H1 (cell line): Measurements from ENCODE around the gene NTN1. TPM values are rescaled to one million over a fixed set of nuclear protein-coding genes. Genes with fewer than 3 reads are reported as not detected.

Experiments
- CTCF ChIA-PET: fragments of 300-600 bp; sonication (Branson Sonifier 250); formaldehyde crosslinking; loops from one replicate; lab custom pipeline; 2021; ENCODE audit not compliant: partially characterized antibody; lab: Charles Lee
- POLR2A ChIA-PET: fragments of 300-600 bp; sonication (Branson Sonifier 250); formaldehyde crosslinking; loops from one replicate; lab custom pipeline; 2021; ENCODE audit warnings: inconsistent platforms; ENCODE audit not compliant: partially characterized antibody; lab: Charles Lee
- DNase-seq, 2 experiments: peaks; one replicate each; pipeline versions ENCODE4 v3.0.0 to v3.0.0-alpha.2; 2010 to 2022; ENCODE audit warnings: low spot score in 2 of 2, low read depth in 1 of 2, mixed read lengths in 1 of 2
- FAIRE-seq: peaks from 2 replicates; lab custom pipeline; 2011; peaks lifted over from hg19 to GRCh38; lab: Jason Lieb, UNC
- H2AFZ ChIP-seq: 2 replicates; pipeline ENCODE4 v1.8.1; 2012; ENCODE audit warnings: low read length, inconsistent platforms
- H2AK5ac ChIP-seq: 2 replicates; pipeline ENCODE4 v1.6.1; 2013; ENCODE audit warnings: low read depth, low read length
- H2BK120ac ChIP-seq: replicated peaks from 2 replicates; pipeline ENCODE3; 2013; ENCODE audit warnings: low read depth, low read length, inconsistent platforms
- H2BK12ac ChIP-seq: 2 replicates; pipeline ENCODE4 v1.6.1; 2013; ENCODE audit warnings: low read depth, low read length
- H2BK15ac ChIP-seq: 2 replicates; pipeline ENCODE4 v1.6.1; 2013; ENCODE audit warnings: low read length
- H2BK20ac ChIP-seq: 2 replicates; pipeline ENCODE4 v1.6.1; 2013; ENCODE audit warnings: low read length
- H2BK5ac ChIP-seq: 2 replicates; pipeline ENCODE4 v1.6.1; 2013; ENCODE audit warnings: low read depth, low read length
- H3K14ac ChIP-seq: 2 replicates; pipeline ENCODE4 v1.6.1; 2013; ENCODE audit warnings: inconsistent platforms; ENCODE audit not compliant: insufficient read length
- H3K18ac ChIP-seq: 2 replicates; pipeline ENCODE4 v1.6.1; 2013; ENCODE audit warnings: low read length; ENCODE audit errors: extremely low read depth
- H3K23ac ChIP-seq: 2 replicates; pipeline ENCODE4 v1.6.1; 2013; ENCODE audit warnings: inconsistent platforms; ENCODE audit not compliant: insufficient read length
- H3K23me2 ChIP-seq: 2 replicates; pipeline ENCODE4 v1.6.1; 2013; ENCODE audit warnings: low read depth, low read length
- H3K27ac ChIP-seq: 2 replicates; pipeline ENCODE4 v1.6.1; 2011; ENCODE audit warnings: low read depth, low read length, inconsistent platforms
- H3K27me3 ChIP-seq, 4 experiments: replicated peaks in 1 of 4; 1 replicate in 1 of 4; 2 replicates in 3 of 4; pipeline versions ENCODE4 v1.6.1 to v1.8.1; 2011 to 2013; ENCODE audit warnings: low read length in 3 of 4, mild to moderate bottlenecking in 3 of 4, inconsistent platforms in 2 of 4, mixed read lengths in 2 of 4, moderate library complexity in 1 of 4; ENCODE audit not compliant: control insufficient read depth in 3 of 4, insufficient read depth in 3 of 4; ENCODE audit errors: extremely low read depth in 1 of 4
- H3K36me3 ChIP-seq, 4 experiments: 2 replicates each; pipeline versions ENCODE4 v1.6.1 to v1.8.1; 2011 to 2013; ENCODE audit warnings: mild to moderate bottlenecking in 4 of 4, low read length in 3 of 4, moderate library complexity in 2 of 4, control low read depth in 1 of 4, inconsistent platforms in 1 of 4; ENCODE audit not compliant: insufficient read depth in 4 of 4, control insufficient read depth in 2 of 4
- H3K4ac ChIP-seq: replicated peaks from 2 replicates; pipeline ENCODE3; 2013; ENCODE audit warnings: low read length, low read depth, mixed read lengths, inconsistent platforms; ENCODE audit not compliant: insufficient read length
- H3K4me1 ChIP-seq, 4 experiments: replicated peaks in 1 of 4; 1 replicate in 1 of 4; 2 replicates in 3 of 4; pipeline versions ENCODE4 v1.6.1 to v1.8.1; 2011 to 2013; ENCODE audit warnings: low read length in 3 of 4, inconsistent platforms in 2 of 4, mixed read lengths in 1 of 4; ENCODE audit not compliant: insufficient read depth in 4 of 4, control insufficient read depth in 3 of 4
- H3K4me2 ChIP-seq, 2 experiments: 2 replicates each; pipeline versions ENCODE4 v1.6.1 to v1.8.1; 2011 to 2013; ENCODE audit warnings: low read depth in 2 of 2, low read length in 2 of 2, control low read depth in 1 of 2, inconsistent platforms in 1 of 2, mild to moderate bottlenecking in 1 of 2; ENCODE audit not compliant: insufficient read depth in 1 of 2
- H3K4me3 ChIP-seq, 4 experiments: fragments of 200-600, 300-600 bp in 1 of 4; sonication (generic), shearing (Covaris generic), sonication (Bioruptor Twin) in 1 of 4; 2 replicates each; pipeline versions ENCODE4 v1.5.1 to v1.8.1; 2011 to 2016; ENCODE audit warnings: low read length in 4 of 4, low read depth in 3 of 4, control low read depth in 2 of 4, inconsistent platforms in 2 of 4, mild to moderate bottlenecking in 2 of 4, mixed read lengths in 1 of 4, moderate library complexity in 1 of 4; ENCODE audit not compliant: insufficient read depth in 2 of 4; ENCODE audit errors: extremely low read depth in 1 of 4
- H3K56ac ChIP-seq: replicated peaks from 2 replicates; pipeline ENCODE3; 2013; ENCODE audit warnings: low read depth, mild to moderate bottlenecking, mixed read lengths, low read length, inconsistent platforms; ENCODE audit not compliant: insufficient read length
- H3K79me1 ChIP-seq: 2 replicates; pipeline ENCODE4 v1.6.1; 2013; ENCODE audit warnings: low read depth, low read length, control low read depth
- H3K79me2 ChIP-seq, 2 experiments: 2 replicates each; pipeline versions ENCODE4 v1.6.1 to v1.8.1; 2012 to 2013; ENCODE audit warnings: low read length in 2 of 2, mild to moderate bottlenecking in 2 of 2, inconsistent platforms in 1 of 2; ENCODE audit not compliant: insufficient read depth in 2 of 2, control insufficient read depth in 1 of 2
- H3K9ac ChIP-seq, 4 experiments: replicated peaks in 1 of 4; 1 replicate in 1 of 4; 2 replicates in 3 of 4; pipeline versions ENCODE4 v1.6.1 to v1.8.1; 2011 to 2013; ENCODE audit warnings: low read depth in 3 of 4, low read length in 3 of 4, control low read depth in 2 of 4, mild to moderate bottlenecking in 2 of 4, moderate library complexity in 2 of 4, inconsistent platforms in 1 of 4; ENCODE audit errors: extremely low read depth in 1 of 4
- H3K9me3 ChIP-seq, 2 experiments: 2 replicates each; pipeline versions ENCODE4 v1.6.1 to v1.8.1; 2012 to 2013; ENCODE audit warnings: mild to moderate bottlenecking in 2 of 2, moderate library complexity in 2 of 2, control low read depth in 1 of 2, inconsistent platforms in 1 of 2, low read depth in 1 of 2, low read length in 1 of 2, mixed read lengths in 1 of 2; ENCODE audit not compliant: insufficient read depth in 2 of 2
- H4K20me1 ChIP-seq, 2 experiments: replicated peaks in 1 of 2; 2 replicates each; pipeline versions ENCODE3 to v1.8.1; 2011 to 2013; ENCODE audit warnings: inconsistent platforms in 2 of 2, low read length in 2 of 2, mild to moderate bottlenecking in 1 of 2; ENCODE audit not compliant: insufficient read depth in 2 of 2, control insufficient read depth in 1 of 2
- H4K5ac ChIP-seq: 2 replicates; pipeline ENCODE4 v1.6.1; 2013; ENCODE audit warnings: low read length, low read depth, mixed read lengths, inconsistent platforms; ENCODE audit not compliant: insufficient read length
- H4K8ac ChIP-seq: 2 replicates; pipeline ENCODE4 v1.8.0; 2013; ENCODE audit warnings: mild to moderate bottlenecking, moderate library complexity, low read length, inconsistent platforms; ENCODE audit not compliant: insufficient read depth; ENCODE audit errors: extremely low read depth
- H4K91ac ChIP-seq: replicated peaks from 2 replicates; pipeline ENCODE3; 2013; ENCODE audit warnings: low read length, mixed read lengths, inconsistent platforms; ENCODE audit not compliant: insufficient read length
- SIRT6 ChIP-seq: IDR thresholded peaks from one replicate; pipeline ENCODE4 v1.7.1; 2012; ENCODE audit warnings: low read length, inconsistent platforms
- WGBS, 2 experiments: shearing (Covaris generic) in 1 of 2; methylation state at CpG; one replicate each; pipeline versions ENCODE4 v1.1.6 to v1.1.7; 2013 to 2015; ENCODE audit warnings: low lambda C conversion rate in 2 of 2, mixed read lengths in 2 of 2, inconsistent platforms in 1 of 2, low coverage in 1 of 2, missing lambda C conversion rate in 1 of 2; ENCODE audit not compliant: insufficient replicate concordance in 2 of 2, insufficient coverage in 1 of 2, insufficient read length in 1 of 2; ENCODE audit errors: extremely low coverage in 1 of 2, missing lambda C conversion rate in 1 of 2; 5-methylcytosine and 5-hydroxymethylcytosine counted together
- polyA plus RNA-seq, 7 experiments: library from polyadenylated mRNA; depleted of rRNA in 3 of 7; stranded (reverse) in 5 of 7; unstranded in 2 of 7; fragments of >200 nt in 5 of 7; fragments of 200-250 nt in 2 of 7; gene quantifications; 1 replicate in 5 of 7; 2 replicates in 1 of 7; 4 replicates in 1 of 7; pipeline versions ENCODE4 v1.2.1 to v1.2.3, GENCODE V29; 2011 to 2013; ENCODE audit warnings: missing spikeins in 2 of 7, mixed read lengths in 2 of 7
- total RNA-seq: library from RNA; stranded (reverse); fragmentation: NEBNext Ultra II Directional; extraction: Animal tissue kit (Norgen Biotek cat#: 25700); gene quantifications from 2 replicates; pipeline ENCODE4 v1.2.1, GENCODE V29; 2021

The NTN1 gene
- total and polyA plus RNA-seq, 2 of the 8 experiments (the other 6 are each of a cell fraction or from before 2014, with no cell fraction given) = 2.0 to 2.3 TPM

- DNase-seq = no peak
- H3K79me1 ChIP-seq = no peaks in the 10 kb centered on the region
- no peak overlapping the region for H2BK5ac ChIP-seq
- H4K8ac ChIP-seq = no peak overlapping the region
- no peak overlapping the region for H3K27ac ChIP-seq
- H2AFZ ChIP-seq = no peak overlapping the region
- H3K23ac ChIP-seq = no peak overlapping the region
- H3K9me3 ChIP-seq = peaks cover 0 to 4% of the 10 kb centered on the region in 2 experiments; a peak in 1 of 4 replicates
- POLR2A ChIA-PET = interaction anchor here (1.4 kb wide), 1 partner anchor 20 kb away, joined by 4 read pairs; the partner anchor contains the start of gene NTN1
- peaks cover 2 to 6% of the 10 kb centered on the region in 2 experiments for H4K20me1 ChIP-seq
- H3K14ac ChIP-seq = no peak overlapping the region
- no peak overlapping the region for H2BK20ac ChIP-seq
- H4K5ac ChIP-seq = no peak overlapping the region
- H2BK12ac ChIP-seq = no peak overlapping the region
- H3K56ac ChIP-seq = no peak overlapping the region
- no peak overlapping the region for H3K9ac ChIP-seq
- peaks cover 8% of the 10 kb centered on the region; the same call in 1 of the 2 replicates for H3K23me2 ChIP-seq
- CTCF ChIA-PET = interaction anchor here (0.7 to 4.5 kb wide), 17 partner anchors 10 to 659 kb away, joined by 3 to 38 read pairs (median 4); partner anchors contain the start of gene NTN1
- no peak overlapping the region for H4K91ac ChIP-seq
- peaks cover 54 to 62% (median 55%) of the 10 kb centered on the region in 4 experiments for H3K27me3 ChIP-seq
- no peak overlapping the region for H2BK120ac ChIP-seq
- no peaks in the 10 kb centered on the region for H3K79me2 ChIP-seq
- H3K4me1 ChIP-seq = peaks cover 6 to 17% (median 10%) of the 10 kb centered on the region in 4 experiments
- peak overlapping the region; percentile 80 to 82 for H3K4me2 ChIP-seq
- no peak for FAIRE-seq
- 15% methylated on average over 15 of the region's 15 CpGs; no CpG with 5 or more reads in 1 of the 2 experiments for WGBS, 2 experiments
- H3K4me3 ChIP-seq = peak overlapping the region; percentile 14 to 61 (median 28); a peak in 5 of 8 replicates
- peaks cover 0 to 5% (median 0%) of the 10 kb centered on the region in 4 experiments; a peak in 1 of 8 replicates for H3K36me3 ChIP-seq
- no peak overlapping the region for H3K4ac ChIP-seq
- H2BK15ac ChIP-seq = no peak overlapping the region
- H3K18ac ChIP-seq = no peak overlapping the region
- no peak overlapping the region for H2AK5ac ChIP-seq
- TF ChIP-seq SIRT6 = no peak
Observed at GRCh38 chr17:9002227-9002605, 19.1 kb upstream of the NTN1 start.
